Measurements from ENCODE around the gene SHE.

SHE gene

GRCh38 chr1:154474802-154475201 is 27.4 kb downstream of the SHE start:
- H3K27ac ChIP-seq (ENCODE audit: low read depth, low read length) = no peak overlapping the region
- no peak overlapping the region for H3K9ac ChIP-seq (ENCODE audit: low read length)

GRCh38 chr1:154471304-154471703 is 30.9 kb downstream of the SHE start:
- H3K9ac ChIP-seq (ENCODE audit: low read length) = no peak overlapping the region
- peaks cover 14% of the 10 kb centered on the region for H3K4me1 ChIP-seq (ENCODE audit: insufficient read depth, low read length)
- H3K9me3 ChIP-seq (ENCODE audit: low read length) = no peaks in the 10 kb centered on the region
- no peak overlapping the region for H3K27ac ChIP-seq (ENCODE audit: low read depth, low read length)
- H3K36me3 ChIP-seq (ENCODE audit: insufficient read depth, low read length) = peaks cover 19% of the 10 kb centered on the region
- H3K27me3 ChIP-seq (ENCODE audit: control insufficient read depth in 1 of 2, insufficient read depth in 2 of 2, low read length in 2 of 2) = no peaks in the 10 kb centered on the region
- no peak overlapping the region for H3K4me3 ChIP-seq (ENCODE audit: low read depth in 1 of 2, low read length in 2 of 2)

More at GRCh38 chr1:154474802-154475201, 27.4 kb downstream of the SHE start:
- no peaks in the 10 kb centered on the region for H3K27me3 ChIP-seq (ENCODE audit: control insufficient read depth in 1 of 2, insufficient read depth in 2 of 2, low read length in 2 of 2)
- no peaks in the 10 kb centered on the region for H3K9me3 ChIP-seq (ENCODE audit: low read length)
- no peak overlapping the region for H3K4me3 ChIP-seq (ENCODE audit: low read depth in 1 of 2, low read length in 2 of 2)
- peaks cover 1% of the 10 kb centered on the region for H3K4me1 ChIP-seq (ENCODE audit: insufficient read depth, low read length)
- H3K36me3 ChIP-seq (ENCODE audit: insufficient read depth, low read length) = peaks cover 4% of the 10 kb centered on the region

GRCh38 chr1:154469844-154470560 is 32.2 kb downstream of the SHE start:
- peaks cover 14% of the 10 kb centered on the region for H3K4me1 ChIP-seq (ENCODE audit: insufficient read depth, low read length)
- H3K4me3 ChIP-seq (ENCODE audit: low read depth in 1 of 2, low read length in 2 of 2) = no peak overlapping the region
- no peaks in the 10 kb centered on the region for H3K27me3 ChIP-seq (ENCODE audit: control insufficient read depth in 1 of 2, insufficient read depth in 2 of 2, low read length in 2 of 2)
- H3K9me3 ChIP-seq (ENCODE audit: low read length) = no peaks in the 10 kb centered on the region
- peaks cover 32% of the 10 kb centered on the region for H3K36me3 ChIP-seq (ENCODE audit: insufficient read depth, low read length)
- no peak overlapping the region for H3K27ac ChIP-seq (ENCODE audit: low read depth, low read length)
- H3K9ac ChIP-seq (ENCODE audit: low read length) = no peak overlapping the region

- Histone ChIP-seq H3K9ac (ENCODE audit: low read length) (no peak overlapping the region), H3K27me3 (ENCODE audit: control insufficient read depth in 1 of 2, insufficient read depth in 2 of 2, low read length in 2 of 2) (no peaks in the 10 kb centered on the region), H3K36me3 (ENCODE audit: insufficient read depth, low read length) (peaks cover 41% of the 10 kb centered on the region), H3K4me1 (ENCODE audit: insufficient read depth, low read length) (peaks cover 14% of the 10 kb centered on the region), H3K9me3 (ENCODE audit: low read length) (no peaks in the 10 kb centered on the region), H3K4me3 (ENCODE audit: low read depth in 1 of 2, low read length in 2 of 2) (no peak overlapping the region), H3K27ac (ENCODE audit: low read depth, low read length) (no peak overlapping the region)
These were observed 33.5 kb downstream of the SHE start for GRCh38 chr1:154468535-154469250.

GRCh38 chr1:154467434-154468102 is 34.6 kb downstream of the SHE start:
- Histone ChIP-seq H3K9ac (ENCODE audit: low read length) (no peak overlapping the region), H3K4me1 (ENCODE audit: insufficient read depth, low read length) (peaks cover 20% of the 10 kb centered on the region), H3K27ac (ENCODE audit: low read depth, low read length) (no peak overlapping the region), H3K4me3 (ENCODE audit: low read depth in 1 of 2, low read length in 2 of 2) (no peak overlapping the region), H3K27me3 (ENCODE audit: control insufficient read depth in 1 of 2, insufficient read depth in 2 of 2, low read length in 2 of 2) (no peaks in the 10 kb centered on the region), H3K9me3 (ENCODE audit: low read length) (no peaks in the 10 kb centered on the region), H3K36me3 (ENCODE audit: insufficient read depth, low read length) (peaks cover 47% of the 10 kb centered on the region)

- H3K9me3 ChIP-seq (ENCODE audit: low read length) = no peaks in the 10 kb centered on the region
- peaks cover 20% of the 10 kb centered on the region for H3K4me1 ChIP-seq (ENCODE audit: insufficient read depth, low read length)
- no peak overlapping the region for H3K9ac ChIP-seq (ENCODE audit: low read length)
- H3K27ac ChIP-seq (ENCODE audit: low read depth, low read length) = no peak overlapping the region
- peaks cover 47% of the 10 kb centered on the region for H3K36me3 ChIP-seq (ENCODE audit: insufficient read depth, low read length)
- no peaks in the 10 kb centered on the region for H3K27me3 ChIP-seq (ENCODE audit: control insufficient read depth in 1 of 2, insufficient read depth in 2 of 2, low read length in 2 of 2)
- H3K4me3 ChIP-seq (ENCODE audit: low read depth in 1 of 2, low read length in 2 of 2) = no peak overlapping the region
These were observed 35.2 kb downstream of the SHE start for GRCh38 chr1:154466921-154467417.

- Histone ChIP-seq H3K9me3 (ENCODE audit: low read length) (no peaks in the 10 kb centered on the region), H3K4me1 (ENCODE audit: insufficient read depth, low read length) (peaks cover 20% of the 10 kb centered on the region), H3K9ac (ENCODE audit: low read length) (no peak overlapping the region), H3K27ac (ENCODE audit: low read depth, low read length) (no peak overlapping the region), H3K4me3 (ENCODE audit: low read depth in 1 of 2, low read length in 2 of 2) (no peak overlapping the region), H3K27me3 (ENCODE audit: control insufficient read depth in 1 of 2, insufficient read depth in 2 of 2, low read length in 2 of 2) (no peaks in the 10 kb centered on the region), H3K36me3 (ENCODE audit: insufficient read depth, low read length) (peaks cover 47% of the 10 kb centered on the region)
These were observed 36.0 kb downstream of the SHE start for GRCh38 chr1:154466206-154466605.

- Histone ChIP-seq H3K36me3 (ENCODE audit: insufficient read depth, low read length) (peaks cover 47% of the 10 kb centered on the region), H3K4me1 (ENCODE audit: insufficient read depth, low read length) (peaks cover 20% of the 10 kb centered on the region), H3K9ac (ENCODE audit: low read length) (no peak overlapping the region), H3K4me3 (ENCODE audit: low read depth in 1 of 2, low read length in 2 of 2) (no peak overlapping the region), H3K27me3 (ENCODE audit: control insufficient read depth in 1 of 2, insufficient read depth in 2 of 2, low read length in 2 of 2) (no peaks in the 10 kb centered on the region), H3K27ac (ENCODE audit: low read depth, low read length) (no peak overlapping the region), H3K9me3 (ENCODE audit: low read length) (no peaks in the 10 kb centered on the region)
These were observed 36.5 kb downstream of the SHE start for GRCh38 chr1:154465621-154466195.

GRCh38 chr1:154463512-154463990 is 38.7 kb downstream of the SHE start:
- Histone ChIP-seq H3K36me3 (ENCODE audit: insufficient read depth, low read length) (peaks cover 52% of the 10 kb centered on the region), H3K9ac (ENCODE audit: low read length) (no peak overlapping the region), H3K9me3 (ENCODE audit: low read length) (no peaks in the 10 kb centered on the region), H3K27me3 (ENCODE audit: control insufficient read depth in 1 of 2, insufficient read depth in 2 of 2, low read length in 2 of 2) (no peaks in the 10 kb centered on the region), H3K4me3 (ENCODE audit: low read depth in 1 of 2, low read length in 2 of 2) (no peak overlapping the region), H3K4me1 (ENCODE audit: insufficient read depth, low read length) (peaks cover 8% of the 10 kb centered on the region), H3K27ac (ENCODE audit: low read depth, low read length) (peak overlapping the region; percentile 32)

GRCh38 chr1:154460695-154461260 is 41.4 kb downstream of the SHE start:
- Histone ChIP-seq H3K9me3 (ENCODE audit: low read length) (no peaks in the 10 kb centered on the region), H3K36me3 (ENCODE audit: insufficient read depth, low read length) (peaks cover 52% of the 10 kb centered on the region), H3K9ac (ENCODE audit: low read length) (no peak overlapping the region), H3K27me3 (ENCODE audit: control insufficient read depth in 1 of 2, insufficient read depth in 2 of 2, low read length in 2 of 2) (no peaks in the 10 kb centered on the region), H3K4me3 (ENCODE audit: low read depth in 1 of 2, low read length in 2 of 2) (no peak overlapping the region), H3K27ac (ENCODE audit: low read depth, low read length) (no peak overlapping the region), H3K4me1 (ENCODE audit: insufficient read depth, low read length) (peaks cover 5% of the 10 kb centered on the region)

- Histone ChIP-seq H3K27ac (ENCODE audit: low read depth, low read length) (no peak overlapping the region), H3K27me3 (ENCODE audit: control insufficient read depth in 1 of 2, insufficient read depth in 2 of 2, low read length in 2 of 2) (no peaks in the 10 kb centered on the region), H3K4me1 (ENCODE audit: insufficient read depth, low read length) (peaks cover 5% of the 10 kb centered on the region), H3K9ac (ENCODE audit: low read length) (no peak overlapping the region), H3K4me3 (ENCODE audit: low read depth in 1 of 2, low read length in 2 of 2) (no peak overlapping the region), H3K9me3 (ENCODE audit: low read length) (no peaks in the 10 kb centered on the region), H3K36me3 (ENCODE audit: insufficient read depth, low read length) (peaks cover 49% of the 10 kb centered on the region)
These were observed 43.1 kb downstream of the SHE start for GRCh38 chr1:154459080-154459479.

Data from muscle layer of colon (tissue), 2 donors.